Measurements from ENCODE around the gene NHLH1. TPM values are rescaled to one million over a fixed set of nuclear protein-coding genes. Genes with fewer than 3 reads are reported as not detected.

The NHLH1 gene
- total RNA-seq, 3 donors from 2014 or later (not counting 1 experiment from before 2014, with no cell fraction given), result 0.13 to 0.16 TPM; not detected in 1

DNA sequence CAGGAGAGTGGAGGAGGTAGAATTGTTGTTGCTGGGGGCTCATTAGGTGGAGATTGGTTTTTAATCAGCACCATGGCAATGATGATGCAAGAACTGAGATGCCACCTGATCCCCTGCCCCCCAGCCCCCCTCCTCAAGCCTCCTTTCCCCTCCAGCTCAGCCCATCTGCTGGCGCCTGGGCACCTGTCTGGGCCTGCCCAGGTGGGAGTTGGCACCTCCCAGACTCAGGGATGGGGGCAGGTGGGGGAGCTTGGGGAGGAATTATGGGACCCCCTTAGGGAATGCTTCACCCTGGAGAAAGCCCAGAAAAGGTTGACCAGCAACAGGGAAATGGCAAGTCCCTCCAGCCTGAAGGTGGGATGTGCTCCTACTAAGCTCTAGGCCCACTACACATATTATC, 1.5 kb upstream of the NHLH1 start:
- H3K27ac ChIP-seq (ENCODE audit: low read length), result no peak overlapping the region
- H3K27ac Mint-ChIP-seq, result no peak overlapping the region
- H3K4me3 ChIP-seq (ENCODE audit: low read length), result no peak overlapping the region
- H3K27me3 Mint-ChIP-seq (ENCODE audit: low read depth in 2 of 2), result no peaks in the 10 kb centered on the region
- H3K36me3 Mint-ChIP-seq, result no peaks in the 10 kb centered on the region
- H3K4me1 ChIP-seq (ENCODE audit: control insufficient read depth, insufficient read depth, low read length), result no peaks in the 10 kb centered on the region
- no peaks in the 10 kb centered on the region for H3K27me3 ChIP-seq (ENCODE audit: control insufficient read depth, insufficient read depth, low read length)
- DNase-seq (no peak), ATAC-seq (no peak)
- H3K4me1 Mint-ChIP-seq, result peaks cover 0 to 11% of the 10 kb centered on the region in 2 donors
- no peaks in the 10 kb centered on the region for H3K9me3 Mint-ChIP-seq
- no peaks in the 10 kb centered on the region for H3K9me3 ChIP-seq (ENCODE audit: control insufficient read depth, insufficient read depth, low read length)
- H3K4me3 Mint-ChIP-seq, result no peak overlapping the region
- peaks cover 4% of the 10 kb centered on the region for H3K36me3 ChIP-seq (ENCODE audit: control insufficient read depth, insufficient read depth, low read length)
- TF ChIP-seq, protein P1, sequence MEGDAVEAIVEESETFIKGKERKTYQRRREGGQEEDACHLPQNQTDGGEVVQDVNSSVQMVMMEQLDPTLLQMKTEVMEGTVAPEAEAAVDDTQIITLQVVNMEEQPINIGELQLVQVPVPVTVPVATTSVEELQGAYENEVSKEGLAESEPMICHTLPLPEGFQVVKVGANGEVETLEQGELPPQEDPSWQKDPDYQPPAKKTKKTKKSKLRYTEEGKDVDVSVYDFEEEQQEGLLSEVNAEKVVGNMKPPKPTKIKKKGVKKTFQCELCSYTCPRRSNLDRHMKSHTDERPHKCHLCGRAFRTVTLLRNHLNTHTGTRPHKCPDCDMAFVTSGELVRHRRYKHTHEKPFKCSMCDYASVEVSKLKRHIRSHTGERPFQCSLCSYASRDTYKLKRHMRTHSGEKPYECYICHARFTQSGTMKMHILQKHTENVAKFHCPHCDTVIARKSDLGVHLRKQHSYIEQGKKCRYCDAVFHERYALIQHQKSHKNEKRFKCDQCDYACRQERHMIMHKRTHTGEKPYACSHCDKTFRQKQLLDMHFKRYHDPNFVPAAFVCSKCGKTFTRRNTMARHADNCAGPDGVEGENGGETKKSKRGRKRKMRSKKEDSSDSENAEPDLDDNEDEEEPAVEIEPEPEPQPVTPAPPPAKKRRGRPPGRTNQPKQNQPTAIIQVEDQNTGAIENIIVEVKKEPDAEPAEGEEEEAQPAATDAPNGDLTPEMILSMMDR (IDR thresholded peaks at IDR 0.05), result no peak
- intact Hi-C loops (cut with micrococcal nuclease), result no loop called here
- no CpG with 5 or more reads among the region's 1 CpG for WGBS (ENCODE audit: insufficient coverage)

DNA sequence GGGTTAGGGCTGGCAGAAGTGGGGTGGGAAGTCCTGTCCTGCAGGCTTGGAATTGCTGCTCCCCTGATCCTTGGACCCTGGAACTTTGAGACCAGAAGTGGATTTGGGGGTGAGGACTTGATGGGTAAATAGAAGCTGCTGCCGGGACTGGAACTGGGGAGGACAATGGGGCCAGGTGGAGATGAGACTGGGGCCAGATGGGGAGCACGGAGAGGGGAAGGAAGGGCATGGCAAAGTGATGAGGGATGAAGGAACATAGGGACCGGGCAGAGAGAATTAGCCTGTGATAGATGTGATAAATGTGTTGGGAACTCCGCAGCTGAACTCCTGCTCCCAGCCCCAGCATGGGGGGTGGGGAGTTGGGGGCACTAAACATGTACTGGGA, 637 bp downstream of the NHLH1 start:
- DNase-seq, result no peak
- H3K9me3 ChIP-seq (ENCODE audit: control insufficient read depth, insufficient read depth, low read length), result no peaks in the 10 kb centered on the region
- no peaks in the 10 kb centered on the region for H3K36me3 Mint-ChIP-seq
- no peaks in the 10 kb centered on the region for H3K9me3 Mint-ChIP-seq
- no peak overlapping the region for H3K27ac ChIP-seq (ENCODE audit: low read length)
- H3K27me3 ChIP-seq (ENCODE audit: control insufficient read depth, insufficient read depth, low read length), result no peaks in the 10 kb centered on the region
- peaks cover 0 to 6% of the 10 kb centered on the region in 2 donors for H3K4me1 Mint-ChIP-seq
- intact Hi-C loops (cut with micrococcal nuclease), result no loop called here
- H3K4me1 ChIP-seq (ENCODE audit: control insufficient read depth, insufficient read depth, low read length), result no peaks in the 10 kb centered on the region
- H3K4me3 Mint-ChIP-seq, result no peak overlapping the region
- TF ChIP-seq, protein P1 (IDR thresholded peaks at IDR 0.05), result no peak
- H3K27me3 Mint-ChIP-seq (ENCODE audit: low read depth in 2 of 2), result peaks cover 0 to 3% of the 10 kb centered on the region in 2 donors
- no peak for ATAC-seq
- 42% methylated on average over 4 of the region's 4 CpGs for WGBS (ENCODE audit: insufficient coverage)
- no peak overlapping the region for H3K4me3 ChIP-seq (ENCODE audit: low read length)
- no peak overlapping the region for H3K27ac Mint-ChIP-seq
- no peaks in the 10 kb centered on the region for H3K36me3 ChIP-seq (ENCODE audit: control insufficient read depth, insufficient read depth, low read length)

DNA sequence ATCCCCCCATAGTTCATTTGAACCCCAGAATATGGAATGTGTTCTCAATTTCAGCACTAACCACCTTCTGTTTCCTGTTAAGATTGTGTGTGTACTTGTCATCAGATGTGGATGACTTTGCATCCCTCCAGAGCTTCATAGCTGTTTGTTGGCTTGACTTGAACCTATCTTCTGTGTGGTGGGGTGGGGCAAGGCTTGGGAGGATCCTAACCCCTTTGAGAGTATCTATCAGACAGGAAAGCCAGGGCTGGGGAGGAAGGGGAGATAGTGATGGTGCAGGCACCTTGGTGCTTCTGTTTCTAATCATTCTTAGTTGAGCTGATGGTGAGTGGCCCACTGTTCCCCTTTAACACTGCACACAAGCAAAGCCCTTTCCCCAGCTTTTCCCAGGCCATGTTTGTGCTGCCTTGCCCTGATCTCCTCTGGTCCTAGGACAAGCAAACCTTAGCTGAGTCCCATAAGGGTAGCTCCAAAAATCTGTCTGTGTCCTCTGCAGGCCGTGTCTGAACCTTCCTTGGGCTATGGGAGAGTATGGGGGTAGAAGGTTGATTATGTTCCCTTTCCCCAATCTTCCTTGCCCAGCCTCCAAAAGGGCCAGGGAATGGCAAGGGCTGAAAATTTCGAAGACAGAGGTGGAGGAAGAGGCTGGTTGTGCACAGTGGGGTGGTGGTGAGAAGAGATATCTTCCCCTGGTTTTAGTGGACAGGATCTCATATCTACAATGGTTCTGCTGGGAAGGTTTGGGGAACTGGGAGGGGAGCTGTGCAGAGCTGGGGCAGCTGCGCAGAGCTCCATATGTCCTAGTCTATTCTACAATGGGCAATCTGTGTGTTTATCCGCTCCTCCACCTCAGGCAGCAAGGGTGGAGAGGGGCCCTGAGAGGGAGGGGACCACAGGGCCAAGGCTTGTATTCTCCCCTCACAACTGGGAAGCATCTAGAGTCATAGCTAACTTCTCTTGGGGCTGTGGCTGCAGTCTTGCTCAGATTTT, 1.4 kb downstream of the NHLH1 start:
- Mint-ChIP-seq H3K4me1 (peaks cover 0 to 5% of the 10 kb centered on the region in 2 donors), H3K27me3 (ENCODE audit: low read depth in 2 of 2) (peaks cover 0 to 3% of the 10 kb centered on the region in 2 donors), H3K27ac (no peak overlapping the region), H3K36me3 (no peaks in the 10 kb centered on the region), H3K9me3 (no peaks in the 10 kb centered on the region), H3K4me3 (no peak overlapping the region)
- intact Hi-C loops (cut with micrococcal nuclease), result no loop called here
- no peak overlapping the region for H3K4me3 ChIP-seq (ENCODE audit: low read length)
- WGBS (ENCODE audit: insufficient coverage), result 94% methylated on average over 4 of the region's 4 CpGs
- no peak overlapping the region for H3K27ac ChIP-seq (ENCODE audit: low read length)
- TF ChIP-seq, protein P1 (IDR thresholded peaks at IDR 0.05), result no peak
- no peaks in the 10 kb centered on the region for H3K27me3 ChIP-seq (ENCODE audit: control insufficient read depth, insufficient read depth, low read length)
- DNase-seq (no peak), ATAC-seq (peak in 1 of 3 donors; percentile 58)
- H3K4me1 ChIP-seq (ENCODE audit: control insufficient read depth, insufficient read depth, low read length), result no peaks in the 10 kb centered on the region
- no peaks in the 10 kb centered on the region for H3K9me3 ChIP-seq (ENCODE audit: control insufficient read depth, insufficient read depth, low read length)
- no peaks in the 10 kb centered on the region for H3K36me3 ChIP-seq (ENCODE audit: control insufficient read depth, insufficient read depth, low read length)
